ENCODE data around the gene TMEM33. TPM values are rescaled to one million over a fixed set of nuclear protein-coding genes. Genes with fewer than 3 reads are reported as not detected.

Gene TMEM33
- polyA plus RNA-seq, 1 of the 3 experiments (the other 2 are of a cell fraction), result 31.2 TPM

DNA sequence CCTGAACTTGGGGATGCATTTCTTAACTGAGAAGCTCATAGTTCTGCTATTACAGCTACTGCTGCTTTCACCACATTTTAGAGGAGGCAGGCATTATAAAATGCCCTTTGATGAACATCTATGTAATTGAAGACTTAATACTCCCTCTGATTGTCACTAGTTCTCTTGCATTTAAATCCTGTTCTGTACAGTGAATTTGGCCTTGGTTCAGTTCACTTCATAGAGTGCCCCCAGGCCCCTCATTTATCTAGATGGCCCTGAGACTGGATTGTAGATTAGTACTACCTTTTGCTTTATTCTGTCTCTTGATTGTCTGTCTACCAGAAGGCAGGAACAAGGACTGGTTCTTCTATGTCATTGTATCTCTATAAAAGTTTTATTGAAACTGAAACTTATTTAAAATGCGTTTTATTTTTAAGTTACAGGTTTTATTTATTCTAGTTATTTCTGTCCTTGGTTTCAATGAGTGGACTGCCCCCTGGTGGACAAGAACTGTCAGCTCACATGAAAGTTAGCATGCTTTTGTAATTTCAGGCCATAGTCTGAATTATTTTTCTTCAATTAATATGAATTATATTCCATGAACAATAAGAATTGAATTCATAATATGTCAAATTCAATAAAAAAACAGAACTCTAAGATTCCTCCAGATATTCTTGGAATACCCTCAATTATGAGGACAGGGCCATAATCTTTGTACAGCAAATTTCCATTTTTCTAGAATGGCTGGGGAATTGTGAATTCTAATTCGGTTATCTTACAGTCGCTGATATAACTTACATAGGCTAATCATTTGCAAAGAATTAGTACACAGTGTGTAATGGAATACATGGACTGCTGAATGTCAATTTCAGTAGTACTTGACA is 47.2 kb upstream of the TMEM33 start:
- H3K4me3 ChIP-seq (ENCODE audit: low read depth in 2 of 2, low read length in 1 of 2), result no peak overlapping the region; a peak in 1 of 4 replicates
- no peaks in the 10 kb centered on the region for H3K36me3 ChIP-seq (replicated peaks in 1 of 2; ENCODE audit: control insufficient read depth in 1 of 2, insufficient read depth in 2 of 2, low read length in 1 of 2)
- CTCF ChIA-PET, result interaction anchor here (0.6 to 12.6 kb wide), 42 partner anchors 10 to 631 kb away, joined by 3 to 188 read pairs (median 4); partner anchors contain the start of gene PHOX2B
- no peaks in the 10 kb centered on the region for H3K9me3 ChIP-seq
- no peaks in the 10 kb centered on the region for H3K79me2 ChIP-seq (ENCODE audit: insufficient read depth)
- H3K4me2 ChIP-seq, result no peak overlapping the region
- H3F3A ChIP-seq (replicated peaks; ENCODE audit: insufficient read depth), result no peaks in the 10 kb centered on the region
- H3K9ac ChIP-seq, result no peak overlapping the region
- H3K27me3 ChIP-seq (ENCODE audit: insufficient read depth), result peaks cover 10% of the 10 kb centered on the region; the same call in 1 of the 2 replicates
- H2AFZ ChIP-seq (ENCODE audit: low read depth), result no peak overlapping the region
- H4K20me1 ChIP-seq (ENCODE audit: insufficient read depth), result no peaks in the 10 kb centered on the region
- no peaks in the 10 kb centered on the region for H3K9me2 ChIP-seq
- WGBS (ENCODE audit: low lambda C conversion rate), result under 1% methylated on average over 3 of the region's 3 CpGs
- DNase-seq, result no peak
- H3K27ac ChIP-seq (ENCODE audit: low read depth in 2 of 2, low read length in 1 of 2), result peak overlapping the region in 1 of 2 experiments; percentile 99; a peak in 2 of 4 replicates
- peaks cover 0 to 39% of the 10 kb centered on the region in 2 experiments; a peak in 2 of 4 replicates for H3K4me1 ChIP-seq (ENCODE audit: control insufficient read depth in 1 of 2, insufficient read depth in 2 of 2, low read depth in 1 of 2, low read length in 1 of 2)
- POLR2A ChIA-PET, result interaction anchor here (1.0 to 15.9 kb wide), 3 partner anchors 14 to 141 kb away, joined by 3 to 461 read pairs (median 5); partner anchors contain the start of gene PHOX2B
- TF ChIP-seq GABPA (IDR thresholded peaks at IDR 0.05; ENCODE audit: low read depth) (no peak), FOSL2 (IDR thresholded peaks at IDR 0.05; ENCODE audit: borderline replicate concordance, low read depth) (no peak), TCF12 (IDR thresholded peaks at IDR 0.05) (no peak), ELF1 (IDR thresholded peaks at IDR 0.05) (no peak), FOXJ3 (CRISPR knock-in tag; IDR thresholded peaks at IDR 0.05) (no peak), USF1 (IDR thresholded peaks at IDR 0.05; ENCODE audit: borderline replicate concordance, low read depth) (no peak), EZH2phosphoT487 (IDR thresholded peaks at IDR 0.05; ENCODE audit: borderline replicate concordance, low read depth) (no peak), ZBTB33 (IDR thresholded peaks at IDR 0.05; ENCODE audit: borderline replicate concordance, low read depth) (no peak), RAD21 (IDR thresholded peaks at IDR 0.05; ENCODE audit: low read length) (peak; percentile 82), RXRA (IDR thresholded peaks at IDR 0.05; ENCODE audit: borderline replicate concordance, low read depth) (no peak), JUND (IDR thresholded peaks at IDR 0.05) (no peak), NRF1 (IDR thresholded peaks at IDR 0.05; ENCODE audit: low read depth, low read length) (no peak), RFX5 (IDR thresholded peaks at IDR 0.05; ENCODE audit: low read length) (no peak), FOXM1 (IDR thresholded peaks at IDR 0.05; ENCODE audit: low read depth) (no peak), TEAD4 (IDR thresholded peaks at IDR 0.05; ENCODE audit: borderline replicate concordance, insufficient read depth) (no peak), YY1 (IDR thresholded peaks at IDR 0.05; ENCODE audit: low read depth) (no peak), CHD2 (IDR thresholded peaks at IDR 0.05; ENCODE audit: low read length, partially characterized antibody) (no peak)
- TF ChIP-seq, protein P1, sequence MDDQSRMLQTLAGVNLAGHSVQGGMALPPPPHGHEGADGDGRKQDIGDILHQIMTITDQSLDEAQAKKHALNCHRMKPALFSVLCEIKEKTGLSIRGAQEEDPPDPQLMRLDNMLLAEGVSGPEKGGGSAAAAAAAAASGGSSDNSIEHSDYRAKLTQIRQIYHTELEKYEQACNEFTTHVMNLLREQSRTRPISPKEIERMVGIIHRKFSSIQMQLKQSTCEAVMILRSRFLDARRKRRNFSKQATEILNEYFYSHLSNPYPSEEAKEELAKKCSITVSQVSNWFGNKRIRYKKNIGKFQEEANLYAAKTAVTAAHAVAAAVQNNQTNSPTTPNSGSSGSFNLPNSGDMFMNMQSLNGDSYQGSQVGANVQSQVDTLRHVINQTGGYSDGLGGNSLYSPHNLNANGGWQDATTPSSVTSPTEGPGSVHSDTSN (IDR thresholded peaks at IDR 0.05), result no peak
- TF ChIP-seq, protein P2, sequence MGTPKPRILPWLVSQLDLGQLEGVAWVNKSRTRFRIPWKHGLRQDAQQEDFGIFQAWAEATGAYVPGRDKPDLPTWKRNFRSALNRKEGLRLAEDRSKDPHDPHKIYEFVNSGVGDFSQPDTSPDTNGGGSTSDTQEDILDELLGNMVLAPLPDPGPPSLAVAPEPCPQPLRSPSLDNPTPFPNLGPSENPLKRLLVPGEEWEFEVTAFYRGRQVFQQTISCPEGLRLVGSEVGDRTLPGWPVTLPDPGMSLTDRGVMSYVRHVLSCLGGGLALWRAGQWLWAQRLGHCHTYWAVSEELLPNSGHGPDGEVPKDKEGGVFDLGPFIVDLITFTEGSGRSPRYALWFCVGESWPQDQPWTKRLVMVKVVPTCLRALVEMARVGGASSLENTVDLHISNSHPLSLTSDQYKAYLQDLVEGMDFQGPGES (IDR thresholded peaks at IDR 0.05; ENCODE audit: low read depth, low read length), result no peak
- TF ChIP-seq, protein P3, sequence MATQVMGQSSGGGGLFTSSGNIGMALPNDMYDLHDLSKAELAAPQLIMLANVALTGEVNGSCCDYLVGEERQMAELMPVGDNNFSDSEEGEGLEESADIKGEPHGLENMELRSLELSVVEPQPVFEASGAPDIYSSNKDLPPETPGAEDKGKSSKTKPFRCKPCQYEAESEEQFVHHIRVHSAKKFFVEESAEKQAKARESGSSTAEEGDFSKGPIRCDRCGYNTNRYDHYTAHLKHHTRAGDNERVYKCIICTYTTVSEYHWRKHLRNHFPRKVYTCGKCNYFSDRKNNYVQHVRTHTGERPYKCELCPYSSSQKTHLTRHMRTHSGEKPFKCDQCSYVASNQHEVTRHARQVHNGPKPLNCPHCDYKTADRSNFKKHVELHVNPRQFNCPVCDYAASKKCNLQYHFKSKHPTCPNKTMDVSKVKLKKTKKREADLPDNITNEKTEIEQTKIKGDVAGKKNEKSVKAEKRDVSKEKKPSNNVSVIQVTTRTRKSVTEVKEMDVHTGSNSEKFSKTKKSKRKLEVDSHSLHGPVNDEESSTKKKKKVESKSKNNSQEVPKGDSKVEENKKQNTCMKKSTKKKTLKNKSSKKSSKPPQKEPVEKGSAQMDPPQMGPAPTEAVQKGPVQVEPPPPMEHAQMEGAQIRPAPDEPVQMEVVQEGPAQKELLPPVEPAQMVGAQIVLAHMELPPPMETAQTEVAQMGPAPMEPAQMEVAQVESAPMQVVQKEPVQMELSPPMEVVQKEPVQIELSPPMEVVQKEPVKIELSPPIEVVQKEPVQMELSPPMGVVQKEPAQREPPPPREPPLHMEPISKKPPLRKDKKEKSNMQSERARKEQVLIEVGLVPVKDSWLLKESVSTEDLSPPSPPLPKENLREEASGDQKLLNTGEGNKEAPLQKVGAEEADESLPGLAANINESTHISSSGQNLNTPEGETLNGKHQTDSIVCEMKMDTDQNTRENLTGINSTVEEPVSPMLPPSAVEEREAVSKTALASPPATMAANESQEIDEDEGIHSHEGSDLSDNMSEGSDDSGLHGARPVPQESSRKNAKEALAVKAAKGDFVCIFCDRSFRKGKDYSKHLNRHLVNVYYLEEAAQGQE (IDR thresholded peaks at IDR 0.05; ENCODE audit: low read depth, low read length), result no peak
- TF ChIP-seq, protein P4, sequence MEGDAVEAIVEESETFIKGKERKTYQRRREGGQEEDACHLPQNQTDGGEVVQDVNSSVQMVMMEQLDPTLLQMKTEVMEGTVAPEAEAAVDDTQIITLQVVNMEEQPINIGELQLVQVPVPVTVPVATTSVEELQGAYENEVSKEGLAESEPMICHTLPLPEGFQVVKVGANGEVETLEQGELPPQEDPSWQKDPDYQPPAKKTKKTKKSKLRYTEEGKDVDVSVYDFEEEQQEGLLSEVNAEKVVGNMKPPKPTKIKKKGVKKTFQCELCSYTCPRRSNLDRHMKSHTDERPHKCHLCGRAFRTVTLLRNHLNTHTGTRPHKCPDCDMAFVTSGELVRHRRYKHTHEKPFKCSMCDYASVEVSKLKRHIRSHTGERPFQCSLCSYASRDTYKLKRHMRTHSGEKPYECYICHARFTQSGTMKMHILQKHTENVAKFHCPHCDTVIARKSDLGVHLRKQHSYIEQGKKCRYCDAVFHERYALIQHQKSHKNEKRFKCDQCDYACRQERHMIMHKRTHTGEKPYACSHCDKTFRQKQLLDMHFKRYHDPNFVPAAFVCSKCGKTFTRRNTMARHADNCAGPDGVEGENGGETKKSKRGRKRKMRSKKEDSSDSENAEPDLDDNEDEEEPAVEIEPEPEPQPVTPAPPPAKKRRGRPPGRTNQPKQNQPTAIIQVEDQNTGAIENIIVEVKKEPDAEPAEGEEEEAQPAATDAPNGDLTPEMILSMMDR (IDR thresholded peaks at IDR 0.05), result peak; percentile 98
- TF ChIP-seq, protein P5, sequence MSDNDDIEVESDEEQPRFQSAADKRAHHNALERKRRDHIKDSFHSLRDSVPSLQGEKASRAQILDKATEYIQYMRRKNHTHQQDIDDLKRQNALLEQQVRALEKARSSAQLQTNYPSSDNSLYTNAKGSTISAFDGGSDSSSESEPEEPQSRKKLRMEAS (IDR thresholded peaks at IDR 0.05; ENCODE audit: low read depth), result no peak
